GM23338 (cell line): ENCODE measurements around the gene C9orf85. TPM values are rescaled to one million over a fixed set of nuclear protein-coding genes. Genes with fewer than 3 reads are reported as not detected.

Source experiments
- ATAC-seq: fragments of 200-7000 bp; cut with Tn5 transposase; 3 replicates; pipeline ENCODE4 v1.9.1; 2020
- DNase-seq: peaks from one replicate; pipeline ENCODE4 v3.0.0-alpha.2; 2015; ENCODE audit warnings: low spot score
- H2AFZ ChIP-seq: fragments of 200-600 bp; sonication (generic); 2 replicates; pipeline ENCODE4 v1.8.0; 2016; ENCODE audit warnings: antibody characterized with exemption, mild to moderate bottlenecking, moderate library complexity
- H3F3A ChIP-seq: fragments of 200-600 bp; sonication (generic); replicated peaks from 2 replicates; pipeline ENCODE4 v1.8.0; 2017; ENCODE audit warnings: antibody characterized with exemption, mixed run types, low read depth
- H3K27ac ChIP-seq: fragments of 200-600 bp; sonication (generic); 2 replicates; pipeline ENCODE4 v1.6.1; 2016; ENCODE audit warnings: low read depth
- H3K27me3 ChIP-seq: fragments of 200-600 bp; sonication (generic); 2 replicates; pipeline ENCODE4 v1.8.0; 2016; ENCODE audit warnings: mild to moderate bottlenecking, mixed run types, moderate library complexity; ENCODE audit not compliant: insufficient read depth
- H3K36me3 ChIP-seq: fragments of 200-600 bp; sonication (generic); 2 replicates; pipeline ENCODE4 v1.8.0; 2016; ENCODE audit warnings: mild to moderate bottlenecking; ENCODE audit not compliant: insufficient read depth
- H3K4me1 ChIP-seq: fragments of 200-600 bp; sonication (generic); 2 replicates; pipeline ENCODE4 v1.8.0; 2016; ENCODE audit warnings: mild to moderate bottlenecking, moderate library complexity; ENCODE audit not compliant: insufficient read depth
- H3K4me2 ChIP-seq: fragments of 200-600 bp; sonication (generic); 2 replicates; pipeline ENCODE4 v1.7.1; 2017; ENCODE audit warnings: mixed run types
- H3K4me3 ChIP-seq: fragments of 200-600 bp; sonication (generic); 2 replicates; pipeline ENCODE4 v1.6.1; 2016; ENCODE audit warnings: mixed run types
- H3K79me2 ChIP-seq: fragments of 200-600 bp; sonication (generic); replicated peaks from 2 replicates; pipeline ENCODE4 v1.8.0; 2017; ENCODE audit warnings: mild to moderate bottlenecking; ENCODE audit not compliant: insufficient read depth
- H3K9me2 ChIP-seq: fragments of 200-600 bp; sonication (generic); 2 replicates; pipeline ENCODE4 v1.8.0; 2017; ENCODE audit not compliant: insufficient read depth
- H4K20me1 ChIP-seq: fragments of 200-600 bp; sonication (generic); replicated peaks from 2 replicates; pipeline ENCODE4 v1.8.0; 2017; ENCODE audit warnings: mild to moderate bottlenecking; ENCODE audit not compliant: insufficient read depth
- H3K27ac Mint-ChIP-seq: 2 replicates; pipeline ENCODE4 v1.8.0; 2020; ENCODE audit warnings: inconsistent platforms, mild to moderate bottlenecking, moderate library complexity, mixed read lengths
- H3K27me3 Mint-ChIP-seq: 3 replicates; pipeline ENCODE4 v1.8.0; 2022; ENCODE audit warnings: low read depth, mild to moderate bottlenecking, moderate library complexity, mixed read lengths, inconsistent platforms; ENCODE audit not compliant: insufficient read depth, poor library complexity
- H3K36me3 Mint-ChIP-seq: 3 replicates; pipeline ENCODE4 v1.8.0; 2021; ENCODE audit warnings: low read depth, mild to moderate bottlenecking, inconsistent platforms, moderate library complexity, mixed read lengths
- H3K4me1 Mint-ChIP-seq: 3 replicates; pipeline ENCODE4 v1.8.0; 2020; ENCODE audit warnings: mild to moderate bottlenecking, inconsistent platforms, mixed read lengths
- H3K4me3 Mint-ChIP-seq: 3 replicates; pipeline ENCODE4 v1.8.0; 2021; ENCODE audit warnings: moderate library complexity, mild to moderate bottlenecking, inconsistent platforms, mixed read lengths
- H3K9me3 Mint-ChIP-seq: 3 replicates; pipeline ENCODE4 v1.8.0; 2020; ENCODE audit warnings: moderate library complexity, mild to moderate bottlenecking, inconsistent platforms, mixed read lengths
- CREB1 ChIP-seq: fragments of 250-450 bp; sonication (Bioruptor Pico); IDR thresholded peaks from 2 replicates; pipeline ENCODE4 v1.5.0; 2020; ENCODE audit warnings: low read depth, mild to moderate bottlenecking, moderate library complexity
- CTCF ChIP-seq, 2 experiments: fragments of 200-600 bp in 1 of 2; sonication (generic) in 1 of 2; conservative IDR thresholded peaks; 2 replicates each; pipeline versions ENCODE4 v1.5.1 to v1.6.1; 2016 to 2017; ENCODE audit warnings: antibody characterized with exemption in 2 of 2, low read depth in 2 of 2, mild to moderate bottlenecking in 2 of 2, moderate library complexity in 1 of 2
- ETS1 ChIP-seq: IDR thresholded peaks from 2 replicates; pipeline ENCODE4 v1.6.1; 2016; ENCODE audit warnings: antibody characterized with exemption
- EZH2 ChIP-seq: fragments of 200-600 bp; sonication (generic); IDR thresholded peaks from one replicate; pipeline ENCODE4 v1.8.0; 2017; ENCODE audit warnings: antibody characterized with exemption, mild to moderate bottlenecking, low read depth; ENCODE audit not compliant: unreplicated experiment
- EZH2phosphoT487 ChIP-seq: fragments of 200-600 bp; sonication (generic); IDR thresholded peaks from one replicate; pipeline ENCODE4 v1.8.1; 2018; ENCODE audit warnings: antibody characterized with exemption; ENCODE audit not compliant: unreplicated experiment
- JUNB ChIP-seq: IDR thresholded peaks from one replicate; pipeline ENCODE4 v1.6.1; 2016; ENCODE audit warnings: antibody characterized with exemption; ENCODE audit not compliant: unreplicated experiment
- NANOG ChIP-seq: IDR thresholded peaks from 2 replicates; pipeline ENCODE4 v1.6.1; 2016; ENCODE audit warnings: antibody characterized with exemption, borderline replicate concordance
- POLR2AphosphoS5 ChIP-seq: IDR thresholded peaks from 2 replicates; pipeline ENCODE4 v1.6.1; 2016; ENCODE audit warnings: antibody characterized with exemption, low read depth
- REST ChIP-seq: IDR thresholded peaks from one replicate; pipeline ENCODE4 v1.6.1; 2018; ENCODE audit warnings: antibody characterized with exemption; ENCODE audit not compliant: unreplicated experiment
- STAT1 ChIP-seq: IDR thresholded peaks from one replicate; pipeline ENCODE4 v1.6.1; 2016; ENCODE audit warnings: antibody characterized with exemption; ENCODE audit not compliant: unreplicated experiment
- ZNF114 ChIP-seq: fragments of 250-450 bp; sonication (Bioruptor Pico); IDR thresholded peaks from 2 replicates; pipeline ENCODE4 v1.5.0; 2020; ENCODE audit warnings: mild to moderate bottlenecking, moderate library complexity
- ZNF331 ChIP-seq: fragments of 250-450 bp; sonication (Bioruptor Pico); IDR thresholded peaks from 2 replicates; pipeline ENCODE4 v1.5.0; 2020; ENCODE audit warnings: low read depth, mild to moderate bottlenecking, moderate library complexity
- ZNF462 ChIP-seq: fragments of 250-450 bp; sonication (Bioruptor Pico); IDR thresholded peaks from 2 replicates; pipeline ENCODE4 v1.5.0; 2020; ENCODE audit warnings: mild to moderate bottlenecking, moderate library complexity
- polyA plus RNA-seq: library from polyadenylated mRNA; unstranded; fragments of >200 nt; fragmentation: Nextera tagmentation; extraction: Ambion mirVana; gene quantifications from 2 replicates; pipeline ENCODE4 v1.2.1, GENCODE V29; 2016
- total RNA-seq: library from RNA; depleted of rRNA; stranded (reverse); fragments of >200 nt; shearing (Covaris generic); gene quantifications from 2 replicates; pipeline ENCODE4 v1.2.3, GENCODE V29; 2014

Gene C9orf85
- total and polyA plus RNA-seq, 2 experiments from 2014 or later = 10.3 to 20.8 TPM

- H3K9me3 Mint-ChIP-seq = peaks cover 4% of the 10 kb centered on the region; the same call in 2 of the 3 replicates
- H3K27ac Mint-ChIP-seq = no peak overlapping the region
- no peak overlapping the region for H3K4me3 Mint-ChIP-seq
- peaks cover 27% of the 10 kb centered on the region for H3K36me3 Mint-ChIP-seq
- no peak overlapping the region for H3K4me3 ChIP-seq
- H3K4me2 ChIP-seq = no peak overlapping the region
- H3K27me3 Mint-ChIP-seq = peaks cover 3% of the 10 kb centered on the region
- no peaks in the 10 kb centered on the region for H4K20me1 ChIP-seq
- no peaks in the 10 kb centered on the region for H3K79me2 ChIP-seq
- peaks cover 16% of the 10 kb centered on the region for H3K4me1 ChIP-seq
- no peak overlapping the region for H3K27ac ChIP-seq
- H3K9me2 ChIP-seq = no peaks in the 10 kb centered on the region
- TF ChIP-seq STAT1 = no peak
- no peak for TF ChIP-seq JUNB
- no peak for TF ChIP-seq REST
- no peak for TF ChIP-seq EZH2
- TF ChIP-seq ZNF114 = no peak
- TF ChIP-seq CTCF (conservative IDR thresholded peaks at IDR 0.05; ENCODE audit: low read depth in 2 of 2) = no peak
- TF ChIP-seq EZH2phosphoT487 = no peak
- TF ChIP-seq ZNF462 = no peak
- no peak for TF ChIP-seq ZNF331
- TF ChIP-seq NANOG = no peak
- TF ChIP-seq POLR2AphosphoS5 = no peak
- TF ChIP-seq ETS1 = no peak
- TF ChIP-seq CREB1 (CRISPR knock-in tag) = no peak
- peaks cover 31% of the 10 kb centered on the region for H3K4me1 Mint-ChIP-seq
- H2AFZ ChIP-seq = no peak overlapping the region
- H3K27me3 ChIP-seq = no peaks in the 10 kb centered on the region
- no peaks in the 10 kb centered on the region for H3F3A ChIP-seq
- ATAC-seq (no peak), DNase-seq (no peak)
- no peaks in the 10 kb centered on the region for H3K36me3 ChIP-seq
Observed at GRCh38 chr9:71962328-71962727, 50.9 kb downstream of the C9orf85 start.
